H1 (cell line): Measurements from ENCODE around the gene RGS9. TPM values are rescaled to one million over a fixed set of nuclear protein-coding genes. Genes with fewer than 3 reads are reported as not detected.

Experiments used
- EGR1 ChIP-seq: IDR thresholded peaks from 2 replicates; pipeline ENCODE4 v1.6.1; 2011; ENCODE audit warnings: low read depth, low read length, borderline replicate concordance
- JUND ChIP-seq: IDR thresholded peaks from 2 replicates; pipeline ENCODE4 v1.6.1; 2011; ENCODE audit warnings: mild to moderate bottlenecking, improper control_type of control experiment, low read length
- KDM4A ChIP-seq: IDR thresholded peaks from one replicate; pipeline ENCODE4 v1.7.1; 2012; ENCODE audit warnings: low read depth, mild to moderate bottlenecking, moderate library complexity, low read length, inconsistent platforms; ENCODE audit not compliant: severe bottlenecking
- POLR2A ChIP-seq, 2 experiments: IDR thresholded peaks; 1 replicate in 1 of 2; 2 replicates in 1 of 2; pipeline ENCODE4 v1.6.1; 2011; ENCODE audit warnings: low read depth in 2 of 2, low read length in 2 of 2, mild to moderate bottlenecking in 2 of 2; ENCODE audit errors: control extremely low read depth in 1 of 2
- RFX5 ChIP-seq: IDR thresholded peaks from 2 replicates; pipeline ENCODE4 v1.6.1; 2011; ENCODE audit warnings: low read depth, low read length, improper control_type of control experiment, borderline replicate concordance
- RXRA ChIP-seq: IDR thresholded peaks from 2 replicates; pipeline ENCODE4 v1.6.1; 2011; ENCODE audit warnings: low read depth, mild to moderate bottlenecking, low read length, moderate library complexity; ENCODE audit not compliant: insufficient read depth
- SRF ChIP-seq: IDR thresholded peaks from 2 replicates; pipeline ENCODE4 v1.6.1; 2011; ENCODE audit warnings: mild to moderate bottlenecking, low read depth, low read length, moderate library complexity
- TAF7 ChIP-seq: optimal IDR thresholded peaks from 2 replicates; pipeline ENCODE3; 2011; ENCODE audit warnings: low read depth, mild to moderate bottlenecking, inconsistent platforms, low read length, moderate library complexity, borderline replicate concordance
- polyA plus RNA-seq, 7 experiments: library from polyadenylated mRNA; depleted of rRNA in 3 of 7; stranded (reverse) in 5 of 7; unstranded in 2 of 7; fragments of >200 nt in 5 of 7; fragments of 200-250 nt in 2 of 7; gene quantifications; 1 replicate in 5 of 7; 2 replicates in 1 of 7; 4 replicates in 1 of 7; pipeline versions ENCODE4 v1.2.1 to v1.2.3, GENCODE V29; 2011 to 2013; ENCODE audit warnings: missing spikeins in 2 of 7, mixed read lengths in 2 of 7
- total RNA-seq: library from RNA; stranded (reverse); fragmentation: NEBNext Ultra II Directional; extraction: Animal tissue kit (Norgen Biotek cat#: 25700); gene quantifications from 2 replicates; pipeline ENCODE4 v1.2.1, GENCODE V29; 2021
- TF ChIP-seq, protein P1 (sequence below): fragments of 300-600 bp; sonication (generic); IDR thresholded peaks from 2 replicates; pipeline ENCODE4 v1.7.1; 2012; ENCODE audit warnings: low read length, moderate library complexity, mild to moderate bottlenecking, inconsistent platforms; ENCODE audit not compliant: insufficient replicate concordance

Gene RGS9
- total and polyA plus RNA-seq, 2 of the 8 experiments (the other 6 are each of a cell fraction or from before 2014, with no cell fraction given): 8.9 to 20.5 TPM

DNA sequence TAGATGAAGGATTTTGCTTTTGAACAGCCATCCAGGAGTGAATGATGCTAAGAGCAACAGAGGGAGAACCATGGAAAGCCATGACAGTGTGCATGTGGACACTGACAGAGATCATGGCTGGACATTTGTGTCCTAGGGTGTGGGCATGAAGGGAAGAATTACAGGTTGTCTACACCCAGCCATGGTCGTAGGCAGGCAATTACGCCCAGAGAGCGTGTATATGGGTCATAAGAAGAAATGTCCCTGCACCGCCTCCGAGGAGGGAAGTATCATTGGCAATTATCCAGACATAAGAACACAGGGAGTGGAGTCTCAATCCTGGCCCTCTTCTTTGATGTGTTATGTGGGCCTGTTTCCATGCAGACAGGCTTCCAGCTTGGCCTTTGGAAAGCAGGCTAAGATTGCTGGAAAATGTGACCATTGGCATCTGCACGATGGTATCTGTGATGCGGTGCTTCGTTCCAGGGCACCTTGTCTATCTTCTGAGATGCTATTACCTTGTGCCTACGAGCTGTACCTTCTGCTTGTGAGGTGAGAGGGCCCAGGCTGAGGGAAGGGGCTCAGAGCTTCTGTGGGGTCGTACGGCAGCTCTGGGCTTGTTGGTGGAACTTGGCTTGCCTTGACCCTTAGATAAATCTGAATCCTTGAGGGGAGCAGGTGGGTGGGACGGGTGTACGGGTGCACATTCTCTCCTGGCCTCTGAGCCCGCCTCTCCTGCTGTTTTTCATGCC lies 19.8 kb downstream of the RGS9 start (continued):
- TF ChIP-seq TAF7: no peak
- TF ChIP-seq POLR2A (IDR thresholded peaks at IDR 0.05; ENCODE audit: control extremely low read depth in 1 of 2, low read depth in 2 of 2, low read length in 2 of 2): no peak
- TF ChIP-seq KDM4A: no peak
- no peak for TF ChIP-seq SRF
- no peak for TF ChIP-seq RFX5
- TF ChIP-seq, protein P1, sequence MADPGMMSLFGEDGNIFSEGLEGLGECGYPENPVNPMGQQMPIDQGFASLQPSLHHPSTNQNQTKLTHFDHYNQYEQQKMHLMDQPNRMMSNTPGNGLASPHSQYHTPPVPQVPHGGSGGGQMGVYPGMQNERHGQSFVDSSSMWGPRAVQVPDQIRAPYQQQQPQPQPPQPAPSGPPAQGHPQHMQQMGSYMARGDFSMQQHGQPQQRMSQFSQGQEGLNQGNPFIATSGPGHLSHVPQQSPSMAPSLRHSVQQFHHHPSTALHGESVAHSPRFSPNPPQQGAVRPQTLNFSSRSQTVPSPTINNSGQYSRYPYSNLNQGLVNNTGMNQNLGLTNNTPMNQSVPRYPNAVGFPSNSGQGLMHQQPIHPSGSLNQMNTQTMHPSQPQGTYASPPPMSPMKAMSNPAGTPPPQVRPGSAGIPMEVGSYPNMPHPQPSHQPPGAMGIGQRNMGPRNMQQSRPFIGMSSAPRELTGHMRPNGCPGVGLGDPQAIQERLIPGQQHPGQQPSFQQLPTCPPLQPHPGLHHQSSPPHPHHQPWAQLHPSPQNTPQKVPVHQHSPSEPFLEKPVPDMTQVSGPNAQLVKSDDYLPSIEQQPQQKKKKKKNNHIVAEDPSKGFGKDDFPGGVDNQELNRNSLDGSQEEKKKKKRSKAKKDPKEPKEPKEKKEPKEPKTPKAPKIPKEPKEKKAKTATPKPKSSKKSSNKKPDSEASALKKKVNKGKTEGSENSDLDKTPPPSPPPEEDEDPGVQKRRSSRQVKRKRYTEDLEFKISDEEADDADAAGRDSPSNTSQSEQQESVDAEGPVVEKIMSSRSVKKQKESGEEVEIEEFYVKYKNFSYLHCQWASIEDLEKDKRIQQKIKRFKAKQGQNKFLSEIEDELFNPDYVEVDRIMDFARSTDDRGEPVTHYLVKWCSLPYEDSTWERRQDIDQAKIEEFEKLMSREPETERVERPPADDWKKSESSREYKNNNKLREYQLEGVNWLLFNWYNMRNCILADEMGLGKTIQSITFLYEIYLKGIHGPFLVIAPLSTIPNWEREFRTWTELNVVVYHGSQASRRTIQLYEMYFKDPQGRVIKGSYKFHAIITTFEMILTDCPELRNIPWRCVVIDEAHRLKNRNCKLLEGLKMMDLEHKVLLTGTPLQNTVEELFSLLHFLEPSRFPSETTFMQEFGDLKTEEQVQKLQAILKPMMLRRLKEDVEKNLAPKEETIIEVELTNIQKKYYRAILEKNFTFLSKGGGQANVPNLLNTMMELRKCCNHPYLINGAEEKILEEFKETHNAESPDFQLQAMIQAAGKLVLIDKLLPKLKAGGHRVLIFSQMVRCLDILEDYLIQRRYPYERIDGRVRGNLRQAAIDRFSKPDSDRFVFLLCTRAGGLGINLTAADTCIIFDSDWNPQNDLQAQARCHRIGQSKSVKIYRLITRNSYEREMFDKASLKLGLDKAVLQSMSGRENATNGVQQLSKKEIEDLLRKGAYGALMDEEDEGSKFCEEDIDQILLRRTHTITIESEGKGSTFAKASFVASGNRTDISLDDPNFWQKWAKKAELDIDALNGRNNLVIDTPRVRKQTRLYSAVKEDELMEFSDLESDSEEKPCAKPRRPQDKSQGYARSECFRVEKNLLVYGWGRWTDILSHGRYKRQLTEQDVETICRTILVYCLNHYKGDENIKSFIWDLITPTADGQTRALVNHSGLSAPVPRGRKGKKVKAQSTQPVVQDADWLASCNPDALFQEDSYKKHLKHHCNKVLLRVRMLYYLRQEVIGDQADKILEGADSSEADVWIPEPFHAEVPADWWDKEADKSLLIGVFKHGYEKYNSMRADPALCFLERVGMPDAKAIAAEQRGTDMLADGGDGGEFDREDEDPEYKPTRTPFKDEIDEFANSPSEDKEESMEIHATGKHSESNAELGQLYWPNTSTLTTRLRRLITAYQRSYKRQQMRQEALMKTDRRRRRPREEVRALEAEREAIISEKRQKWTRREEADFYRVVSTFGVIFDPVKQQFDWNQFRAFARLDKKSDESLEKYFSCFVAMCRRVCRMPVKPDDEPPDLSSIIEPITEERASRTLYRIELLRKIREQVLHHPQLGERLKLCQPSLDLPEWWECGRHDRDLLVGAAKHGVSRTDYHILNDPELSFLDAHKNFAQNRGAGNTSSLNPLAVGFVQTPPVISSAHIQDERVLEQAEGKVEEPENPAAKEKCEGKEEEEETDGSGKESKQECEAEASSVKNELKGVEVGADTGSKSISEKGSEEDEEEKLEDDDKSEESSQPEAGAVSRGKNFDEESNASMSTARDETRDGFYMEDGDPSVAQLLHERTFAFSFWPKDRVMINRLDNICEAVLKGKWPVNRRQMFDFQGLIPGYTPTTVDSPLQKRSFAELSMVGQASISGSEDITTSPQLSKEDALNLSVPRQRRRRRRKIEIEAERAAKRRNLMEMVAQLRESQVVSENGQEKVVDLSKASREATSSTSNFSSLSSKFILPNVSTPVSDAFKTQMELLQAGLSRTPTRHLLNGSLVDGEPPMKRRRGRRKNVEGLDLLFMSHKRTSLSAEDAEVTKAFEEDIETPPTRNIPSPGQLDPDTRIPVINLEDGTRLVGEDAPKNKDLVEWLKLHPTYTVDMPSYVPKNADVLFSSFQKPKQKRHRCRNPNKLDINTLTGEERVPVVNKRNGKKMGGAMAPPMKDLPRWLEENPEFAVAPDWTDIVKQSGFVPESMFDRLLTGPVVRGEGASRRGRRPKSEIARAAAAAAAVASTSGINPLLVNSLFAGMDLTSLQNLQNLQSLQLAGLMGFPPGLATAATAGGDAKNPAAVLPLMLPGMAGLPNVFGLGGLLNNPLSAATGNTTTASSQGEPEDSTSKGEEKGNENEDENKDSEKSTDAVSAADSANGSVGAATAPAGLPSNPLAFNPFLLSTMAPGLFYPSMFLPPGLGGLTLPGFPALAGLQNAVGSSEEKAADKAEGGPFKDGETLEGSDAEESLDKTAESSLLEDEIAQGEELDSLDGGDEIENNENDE: no peak
- no peak for TF ChIP-seq RXRA
- TF ChIP-seq EGR1: no peak
- TF ChIP-seq JUND: no peak
